ENCODE results near the gene WDFY4.

The WDFY4 gene

GRCh38 chr10:48745662-48746245 is 61.1 kb downstream of the WDFY4 start:
- no peak for DNase-seq

DNA sequence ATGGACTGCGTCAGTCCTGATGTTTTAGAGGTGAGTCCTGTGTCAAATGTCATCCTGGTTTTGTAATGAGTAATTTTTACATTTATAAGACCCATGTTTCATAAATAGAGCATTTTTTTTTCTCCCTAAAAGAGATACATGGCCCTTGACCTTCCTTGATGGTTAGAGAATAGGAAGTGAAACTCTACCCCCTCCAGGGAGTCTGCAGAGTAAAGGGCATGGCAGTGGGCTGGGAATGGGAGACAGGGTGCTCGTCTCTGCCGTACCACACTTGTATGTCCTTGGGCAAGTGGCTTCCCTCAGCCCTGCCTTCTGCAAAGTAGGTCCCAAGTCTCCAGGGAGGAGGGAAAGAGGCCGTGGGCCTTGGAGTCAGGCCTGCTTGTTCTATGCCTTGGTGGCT is 63.9 kb downstream of the WDFY4 start:
- DNase-seq: no peak

DNA sequence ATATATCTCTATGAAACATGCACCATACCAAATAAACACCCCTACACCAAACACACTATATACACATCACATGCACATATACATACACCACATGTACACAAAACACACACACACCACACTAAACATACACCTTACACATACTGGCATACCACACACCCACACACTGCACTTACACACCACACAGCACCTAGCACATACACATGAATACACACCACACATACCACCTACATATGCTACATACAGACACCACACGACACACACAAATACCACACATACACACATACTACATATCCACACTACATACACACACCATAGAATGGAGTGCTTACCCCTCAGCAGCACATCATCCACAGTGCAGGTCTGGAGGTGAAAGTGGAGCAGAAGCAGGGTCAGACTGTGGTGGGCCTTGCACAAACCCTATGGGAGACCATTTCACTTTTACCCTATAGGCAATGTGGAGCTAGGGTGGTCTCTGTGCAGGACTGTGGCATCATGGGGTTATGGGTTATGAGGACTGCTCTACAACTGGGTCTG is 64.6 kb downstream of the WDFY4 start:
- DNase-seq: no peak

- no peak for DNase-seq
Observed at GRCh38 chr10:48750019-48750418, 65.3 kb downstream of the WDFY4 start.

GRCh38 chr10:48750991-48751390 is 66.3 kb downstream of the WDFY4 start:
- DNase-seq: no peak

- DNase-seq: no peak
Observed at GRCh38 chr10:48751730-48752129, 67.1 kb downstream of the WDFY4 start.

GRCh38 chr10:48758411-48758810 is 73.7 kb downstream of the WDFY4 start:
- DNase-seq: no peak

GRCh38 chr10:48759113-48759901 is 74.6 kb downstream of the WDFY4 start:
- DNase-seq: no peak

GRCh38 chr10:48760983-48761382 is 76.3 kb downstream of the WDFY4 start:
- DNase-seq: no peak

DNA sequence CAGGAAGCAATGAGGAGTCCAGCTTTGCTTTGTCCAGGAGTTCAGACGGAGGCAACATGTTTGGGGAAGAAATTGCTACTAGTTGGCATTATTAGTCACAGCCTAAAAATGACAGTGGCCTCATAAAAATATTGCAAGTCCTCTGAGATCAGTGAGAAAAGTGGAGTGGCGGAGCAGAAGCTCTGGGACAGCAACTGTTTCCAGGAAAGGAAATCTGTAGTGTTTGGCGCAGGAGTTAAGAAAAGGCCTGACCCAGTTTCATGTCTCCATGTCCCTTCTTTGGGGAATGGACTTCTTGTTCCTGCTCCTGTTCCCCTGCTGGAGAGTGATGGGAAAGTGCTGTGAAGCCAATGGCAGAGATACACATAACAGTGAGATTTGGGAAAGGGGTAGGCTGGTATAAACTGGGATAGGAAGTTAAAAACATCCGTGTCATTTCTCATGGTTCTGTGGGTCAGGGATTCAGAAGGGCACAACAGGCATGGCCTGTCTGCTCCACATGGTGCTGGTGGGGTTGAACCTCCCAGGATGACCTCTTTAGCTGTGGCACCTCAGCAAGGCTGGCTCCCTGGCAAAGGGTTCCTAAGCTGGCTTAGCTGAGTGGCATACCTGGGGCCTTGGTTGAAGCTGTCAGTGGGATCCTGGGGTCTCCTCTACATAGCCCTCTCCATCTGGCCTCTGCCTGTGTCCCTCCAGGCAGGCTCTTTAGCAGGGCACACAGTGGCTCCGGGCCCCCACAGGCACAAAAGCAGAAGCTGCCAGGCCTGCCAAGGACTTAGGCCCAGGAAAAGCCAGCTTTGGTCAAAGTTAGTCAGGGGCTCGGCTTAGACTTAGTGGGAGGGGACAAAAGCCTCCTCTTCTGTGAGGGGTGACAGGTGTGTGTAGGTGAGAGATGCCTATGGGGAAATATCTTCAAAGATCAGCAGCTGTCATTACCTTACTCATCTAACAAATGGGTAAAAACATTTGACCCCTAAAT is 77.7 kb downstream of the WDFY4 start:
- no peak for DNase-seq

DNA sequence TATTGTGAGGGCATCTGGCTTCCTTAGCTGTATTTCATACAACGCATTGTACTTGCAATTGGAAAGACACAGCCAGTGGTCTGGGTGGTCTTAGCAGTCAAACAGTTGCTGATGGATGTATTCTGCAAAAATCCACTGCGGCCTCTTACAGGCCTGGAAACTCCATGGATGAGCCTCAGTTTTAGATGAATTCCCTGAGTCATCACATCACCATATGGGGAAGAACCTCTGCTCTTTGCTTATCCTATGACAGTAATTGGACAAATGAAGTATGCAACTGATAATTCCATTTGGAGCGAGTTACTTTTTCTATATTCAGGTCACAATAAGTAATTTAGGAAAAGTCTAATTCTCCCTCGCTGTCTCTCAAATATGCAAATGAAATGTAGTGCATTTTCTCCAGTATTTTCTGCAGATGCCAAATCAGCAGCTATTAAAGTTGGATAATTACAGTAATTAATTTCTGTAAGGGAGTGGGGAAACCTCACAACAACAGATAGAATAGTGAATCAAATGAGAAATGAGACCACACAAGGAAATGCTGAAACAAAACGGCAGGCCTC is 78.8 kb downstream of the WDFY4 start:
- DNase-seq: no peak

DNA sequence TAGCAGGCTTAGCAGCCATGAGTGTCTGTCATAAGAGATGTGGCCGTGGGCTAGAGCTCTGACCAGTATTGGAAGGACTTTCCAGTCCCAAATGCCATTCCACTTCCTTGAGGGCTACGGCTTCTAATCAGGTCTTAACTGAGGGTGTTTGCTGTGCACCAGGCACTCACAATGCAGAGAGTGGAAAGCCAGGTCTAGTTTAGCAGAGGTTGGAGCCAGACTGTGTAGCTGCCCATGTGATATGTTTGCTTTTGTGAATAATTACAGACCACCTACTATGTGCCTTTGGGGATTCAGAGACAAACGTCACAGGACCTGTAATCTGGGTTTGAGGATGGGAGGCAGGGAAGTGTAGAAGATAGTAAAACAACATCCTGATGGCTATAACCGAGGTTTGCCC is 79.8 kb downstream of the WDFY4 start:
- no peak for DNase-seq

GRCh38 chr10:48765039-48765438 is 80.4 kb downstream of the WDFY4 start:
- DNase-seq: no peak

GRCh38 chr10:48765527-48765926 is 80.9 kb downstream of the WDFY4 start:
- DNase-seq: no peak

DNA sequence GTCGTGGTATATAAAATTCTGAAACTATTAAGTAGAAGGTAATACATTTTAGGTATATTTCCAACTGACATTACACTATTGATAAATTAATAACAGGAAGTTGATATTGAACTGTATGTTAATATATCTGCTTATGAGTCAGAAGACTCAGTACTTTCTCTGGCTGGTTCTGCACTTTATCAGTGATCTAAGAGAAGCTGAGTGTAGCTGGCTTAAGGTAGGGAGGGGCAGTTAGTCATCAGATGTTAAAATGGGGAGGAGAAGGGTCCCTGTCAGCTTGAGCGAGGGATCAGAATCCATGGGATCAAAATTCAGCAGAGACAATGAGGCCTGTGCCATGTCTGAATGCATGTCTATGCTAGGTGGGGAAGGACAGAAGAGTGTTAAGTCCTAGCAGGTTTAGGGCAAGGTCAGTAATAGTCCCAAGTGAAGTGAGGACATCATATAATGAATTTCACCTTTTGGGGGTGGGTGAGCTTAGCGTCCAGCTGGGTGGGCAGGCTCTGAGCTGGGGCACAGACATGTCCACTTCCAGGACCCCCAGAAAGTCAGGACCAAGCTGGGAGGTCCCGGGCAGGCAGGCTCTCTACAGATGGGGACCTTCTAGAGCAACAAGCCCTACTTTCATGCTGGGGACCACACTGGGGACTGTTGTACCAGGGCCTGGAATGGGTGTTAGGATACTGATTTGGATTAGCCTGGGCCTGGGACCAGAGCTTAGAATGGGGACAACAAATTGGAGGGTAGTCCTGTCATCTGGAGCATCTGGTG is 82.9 kb downstream of the WDFY4 start:
- DNase-seq: no peak

GRCh38 chr10:48768144-48768766 is 83.6 kb downstream of the WDFY4 start:
- DNase-seq: no peak

DNA sequence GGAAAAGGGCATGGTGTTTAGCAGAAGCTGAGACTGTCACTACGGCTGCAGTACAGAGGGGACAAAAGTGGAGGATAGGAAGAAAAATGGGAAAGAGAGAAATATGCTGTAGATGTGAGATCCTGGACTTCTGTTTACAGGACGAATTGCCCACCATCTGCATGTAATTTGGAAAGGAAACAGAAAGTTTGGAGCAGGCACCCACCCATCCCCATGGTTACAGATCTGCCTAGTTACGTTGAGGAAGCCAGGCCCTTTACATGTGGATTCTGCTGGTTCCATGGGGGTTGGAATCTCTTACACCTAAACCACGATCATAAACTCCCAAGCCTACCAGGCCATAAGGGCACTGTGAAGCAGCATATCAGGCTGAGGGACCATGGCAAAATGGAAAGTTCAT is 84.3 kb downstream of the WDFY4 start:
- no peak for DNase-seq

GRCh38 chr10:48769706-48770435 is 85.2 kb downstream of the WDFY4 start:
- no peak for DNase-seq

DNA sequence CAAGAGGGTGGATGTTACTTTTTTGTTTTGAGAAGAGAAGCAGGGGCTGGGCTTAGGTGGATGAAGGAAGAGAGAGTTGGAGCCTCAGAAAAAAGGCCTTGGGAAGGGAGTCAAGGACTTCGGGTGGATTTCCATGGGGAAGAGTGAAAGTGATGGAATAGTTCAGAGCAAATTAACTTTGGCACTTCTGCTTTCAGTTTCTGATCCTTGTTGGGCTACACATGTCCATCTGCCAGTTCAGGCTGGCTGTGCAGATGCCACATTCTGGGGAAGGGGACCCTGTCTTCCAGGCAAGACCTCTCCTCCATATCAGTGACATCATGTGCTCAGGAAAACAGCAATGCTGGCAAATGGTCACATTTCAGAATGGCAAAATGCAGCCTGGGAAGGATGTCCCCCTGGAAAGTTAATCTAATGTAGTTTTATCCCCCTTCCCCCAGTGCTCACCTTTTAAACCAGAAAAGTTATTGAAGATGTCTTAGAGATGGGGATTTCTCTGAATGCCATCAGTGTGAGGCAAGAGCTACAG is 86.0 kb downstream of the WDFY4 start:
- no peak for DNase-seq

DNA sequence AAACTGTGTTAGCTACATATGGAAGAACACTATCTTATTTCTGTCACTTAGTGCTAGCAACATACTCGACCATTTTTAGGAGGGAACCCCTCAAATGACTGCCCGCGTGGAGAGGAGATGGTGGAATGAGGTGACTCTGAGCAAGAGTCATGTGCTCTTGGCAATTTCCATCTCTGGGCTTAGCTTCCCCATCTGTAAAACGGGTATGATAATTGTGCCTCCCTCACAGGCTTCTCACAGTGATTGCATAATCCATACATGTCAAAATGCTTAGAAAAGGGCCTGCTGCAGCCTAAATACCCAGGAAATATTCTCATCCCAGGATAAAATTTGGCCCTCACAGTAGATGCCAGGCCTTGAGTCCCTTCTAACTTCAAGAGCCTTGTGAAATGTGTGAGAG is 86.6 kb downstream of the WDFY4 start:
- DNase-seq: no peak

DNA sequence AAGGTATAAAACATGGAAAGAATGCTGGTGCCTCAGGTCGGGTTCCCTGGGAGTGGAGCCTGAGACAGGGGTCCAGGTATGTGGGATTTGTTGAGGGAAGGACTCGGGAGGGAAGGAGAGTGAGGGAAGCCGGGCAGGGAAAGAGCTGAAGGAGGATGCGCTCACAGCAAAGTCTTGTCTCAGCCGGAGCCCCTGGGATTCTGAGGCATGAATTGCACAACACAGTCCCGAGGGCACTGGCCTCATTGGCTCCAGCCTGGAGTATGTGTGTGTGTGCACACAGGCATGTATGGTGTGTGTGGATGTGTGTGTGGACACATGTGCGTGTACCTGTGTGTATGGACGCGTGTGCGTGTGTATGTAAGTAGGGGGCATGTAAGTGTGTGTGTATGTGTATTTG is 87.4 kb downstream of the WDFY4 start:
- no peak for DNase-seq
